C4-2B (cell line): ENCODE measurements around the gene ACTR3C.

Source experiments
- CTCF ChIP-seq: fragments of 450-650 bp; conservative IDR thresholded peaks from 2 replicates; pipeline ENCODE4 v1.5.1; 2017; ENCODE audit warnings: mild to moderate bottlenecking
- ZFX ChIP-seq: fragments of 450-650 bp; IDR thresholded peaks from 2 replicates; pipeline ENCODE4 v1.6.1; 2017

- no peak for TF ChIP-seq CTCF
- no peak for TF ChIP-seq ZFX
Measured at GRCh38 chr7:150346922-150347321, 23.6 kb upstream of the ACTR3C start.
